Esophagus squamous epithelium (tissue), 5 donors: ENCODE results near the gene CIAO2A. TPM values are rescaled to one million over a fixed set of nuclear protein-coding genes. Genes with fewer than 3 reads are reported as not detected.

Experiments
- DNase-seq: peaks from one replicate; lab custom pipeline; 2025; lab: John Stamatoyannopoulos, UW
- H3K27ac ChIP-seq, 4 donors: fragments of 200-600 bp; sonication (generic); one replicate each; pipeline ENCODE4 v1.5.1; 2016 to 2019; ENCODE audit warnings: mild to moderate bottlenecking in 1 of 4
- H3K27me3 ChIP-seq, 4 donors: fragments of 200-600 bp; sonication (generic); 1 replicate in 3 of 4; 2 replicates in 1 of 4; pipeline versions ENCODE4 v1.5.1 to v1.6.0; 2017 to 2021; ENCODE audit warnings: antibody characterized with exemption in 1 of 4
- H3K36me3 ChIP-seq, 3 donors: fragments of 200-600 bp; sonication (generic); one replicate each; pipeline ENCODE4 v1.5.1; 2016 to 2019
- H3K4me1 ChIP-seq, 3 donors: fragments of 200-600 bp; sonication (generic); one replicate each; pipeline ENCODE4 v1.5.1; 2017 to 2019
- H3K4me3 ChIP-seq, 4 donors: fragments of 200-600 bp; sonication (generic); 1 replicate in 3 of 4; 2 replicates in 1 of 4; pipeline ENCODE4 v1.5.1; 2016 to 2019; ENCODE audit warnings: mild to moderate bottlenecking in 2 of 4, moderate library complexity in 1 of 4
- H3K9me3 ChIP-seq, 3 donors: fragments of 200-600 bp; sonication (generic); one replicate each; pipeline ENCODE4 v1.5.1; 2016 to 2019
- CTCF ChIP-seq, 6 experiments: fragments of 450-650 bp in 4 of 6; fragments of 200-600 bp in 2 of 6; sonication (generic) in 2 of 6; IDR thresholded peaks; one replicate each; pipeline ENCODE4 v1.5.1; 2016 to 2019; ENCODE audit warnings: antibody characterized with exemption in 6 of 6, mild to moderate bottlenecking in 4 of 6, moderate library complexity in 4 of 6
- POLR2A ChIP-seq, 4 donors: fragments of 450-650 bp; IDR thresholded peaks; one replicate each; pipeline ENCODE4 v1.6.1; 2017; ENCODE audit warnings: antibody characterized with exemption in 4 of 4, mild to moderate bottlenecking in 4 of 4, moderate library complexity in 3 of 4
- WGBS, 2 donors: methylation state at CpG; one replicate each; pipeline ENCODE4 v1.1.5; 2018; 5-methylcytosine and 5-hydroxymethylcytosine counted together
- intact Hi-C: fragments of 100-400 bp; cut with DNase I; formaldehyde crosslinking; loops from one replicate; pipeline ENCODE4 v1.15.0; 2022
- total RNA-seq, 4 donors: library from RNA; depleted of rRNA; stranded (reverse); fragments of >200 nt; gene quantifications; one replicate each; pipeline ENCODE4 v1.1.0, GENCODE V29; 2016
- donor health status: DM: yes; HTN: yes; CAD: no.

The CIAO2A gene
- total RNA-seq, 4 donors from 2014 or later = 36.6 to 76.6 (median 50.7) TPM

- no peaks in the 10 kb centered on the region for H3K9me3 ChIP-seq
- peaks cover 0 to 18% (median 0%) of the 10 kb centered on the region in 4 donors for H3K27me3 ChIP-seq
- no peak overlapping the region for H3K27ac ChIP-seq
- peaks cover 3 to 26% (median 10%) of the 10 kb centered on the region in 3 donors for H3K4me1 ChIP-seq
- WGBS, 2 donors = 85 to 92% methylated on average over 1 of the region's 1 CpG
- intact Hi-C loops = loop anchor here (5.0 to 10.0 kb wide), 2 partner anchors 102 to 284 kb away; no protein-coding TSS in a partner anchor
- DNase-seq = no peak
- TF ChIP-seq CTCF (IDR thresholded peaks at IDR 0.05) = no peak
- no peak for TF ChIP-seq POLR2A (IDR thresholded peaks at IDR 0.05)
- no peak overlapping the region for H3K4me3 ChIP-seq
- no peaks in the 10 kb centered on the region for H3K36me3 ChIP-seq
These were observed 44.7 kb downstream of the CIAO2A start for GRCh38 chr15:64048781-64049460.

GRCh38 chr15:64046421-64047153 is 47.1 kb downstream of the CIAO2A start, which contains the start of gene DAPK2:
DAPK2 (minus strand) TSS chr15:64046485; CDS start chr15:64040261, 6,224 bp downstream.
- Histone ChIP-seq H3K36me3 (no peaks in the 10 kb centered on the region), H3K4me3 (peak within 1 kb of the TSS; percentile 49 to 72 (median 60)), H3K9me3 (no peaks in the 10 kb centered on the region), H3K27me3 (peaks cover 0 to 18% (median 0%) of the 10 kb centered on the region in 4 donors), H3K27ac (peak within 1 kb of the TSS in 3 of 4 donors; percentile 53 to 70 (median 55)), H3K4me1 (peaks cover 3 to 26% (median 10%) of the 10 kb centered on the region in 3 donors)
- 37 to 47% methylated on average over 12 to 13 of the region's 50 CpGs for WGBS, 2 donors
- TF ChIP-seq CTCF (IDR thresholded peaks at IDR 0.05) (peak; percentile 66 to 92 (median 86)), POLR2A (IDR thresholded peaks at IDR 0.05) (no peak)
- DNase-seq = no peak
- intact Hi-C loops = loop anchor here (5.0 to 10.0 kb wide), 2 partner anchors 99 to 282 kb away; no protein-coding TSS in a partner anchor

- H3K27ac ChIP-seq = peak overlapping the region in 2 of 4 donors; percentile 55 to 70
- no peak for DNase-seq
- H3K27me3 ChIP-seq = peaks cover 0 to 18% (median 0%) of the 10 kb centered on the region in 4 donors
- WGBS, 2 donors = 0% methylated on average over 6 of the region's 76 CpGs; no CpG with 5 or more reads in 1 of the 2 donors
- no peaks in the 10 kb centered on the region for H3K9me3 ChIP-seq
- H3K4me3 ChIP-seq = peak overlapping the region; percentile 49 to 72 (median 60)
- no peaks in the 10 kb centered on the region for H3K36me3 ChIP-seq
- intact Hi-C loops = loop anchor here (5.0 to 10.0 kb wide), 2 partner anchors 99 to 281 kb away; no protein-coding TSS in a partner anchor
- TF ChIP-seq CTCF (IDR thresholded peaks at IDR 0.05) = no peak
- no peak for TF ChIP-seq POLR2A (IDR thresholded peaks at IDR 0.05)
- H3K4me1 ChIP-seq = peaks cover 3 to 26% (median 10%) of the 10 kb centered on the region in 3 donors
These were observed 47.7 kb downstream of the CIAO2A start for GRCh38 chr15:64045774-64046420.

- Histone ChIP-seq H3K9me3 (no peaks in the 10 kb centered on the region), H3K4me3 (peak overlapping the region in 2 of 4 donors; percentile 68 to 72), H3K27ac (no peak overlapping the region), H3K36me3 (no peaks in the 10 kb centered on the region), H3K27me3 (peaks cover 0 to 18% (median 0%) of the 10 kb centered on the region in 4 donors), H3K4me1 (peaks cover 3 to 26% (median 10%) of the 10 kb centered on the region in 3 donors)
- WGBS, 2 donors = 81 to 86% methylated on average over 5 of the region's 5 CpGs
- TF ChIP-seq CTCF (IDR thresholded peaks at IDR 0.05) (no peak), POLR2A (IDR thresholded peaks at IDR 0.05) (no peak)
- intact Hi-C loops = loop anchor here (5.0 to 10.0 kb wide), 2 partner anchors 98 to 280 kb away; no protein-coding TSS in a partner anchor
- no peak for DNase-seq
These were observed 48.6 kb downstream of the CIAO2A start for GRCh38 chr15:64045101-64045435.
